Kidney (tissue), 14 donors: ENCODE data around the gene LZTFL1. TPM values are rescaled to one million over a fixed set of nuclear protein-coding genes. Genes with fewer than 3 reads are reported as not detected.

ENCODE experiments used
- DNase-seq, 5 donors: peaks; one replicate each; pipeline ENCODE4 v3.0.0-alpha.2; 2013 to 2020
- FAIRE-seq: peaks from 2 replicates; lab custom pipeline; 2012; peaks lifted over from hg19 to GRCh38; lab: Jason Lieb, UNC
- H3K27ac ChIP-seq, 2 donors: one replicate each; pipeline ENCODE4 v1.7.0; 2013; ENCODE audit warnings: low read depth in 2 of 2, low read length in 2 of 2, inconsistent platforms in 1 of 2
- H3K27me3 ChIP-seq: one replicate; pipeline ENCODE4 v1.7.1; 2013; ENCODE audit warnings: low read length, inconsistent platforms; ENCODE audit not compliant: control insufficient read depth, insufficient read depth
- H3K36me3 ChIP-seq, 3 donors: one replicate each; pipeline versions ENCODE4 v1.7.0 to v1.7.1; 2013; ENCODE audit warnings: low read length in 3 of 3, control low read depth in 1 of 3, inconsistent platforms in 1 of 3; ENCODE audit not compliant: insufficient read depth in 3 of 3, control insufficient read depth in 2 of 3
- H3K4me1 ChIP-seq, 3 donors: one replicate each; pipeline versions ENCODE4 v1.7.0 to v1.7.1; 2013; ENCODE audit warnings: low read length in 3 of 3, inconsistent platforms in 1 of 3, low read depth in 1 of 3; ENCODE audit not compliant: control insufficient read depth in 2 of 3, insufficient read depth in 2 of 3
- H3K4me3 ChIP-seq, 3 donors: one replicate each; pipeline versions ENCODE4 v1.7.0 to v1.8.1; 2013; ENCODE audit warnings: low read length in 3 of 3, control low read depth in 1 of 3, inconsistent platforms in 1 of 3
- H3K9ac ChIP-seq, 3 donors: one replicate each; pipeline versions ENCODE4 v1.7.0 to v1.7.1; 2013; ENCODE audit warnings: low read length in 3 of 3, control low read depth in 1 of 3, inconsistent platforms in 1 of 3
- H3K9me3 ChIP-seq, 3 donors: one replicate each; pipeline versions ENCODE4 v1.7.0 to v1.7.1; 2013; ENCODE audit warnings: low read length in 3 of 3, control low read depth in 1 of 3, inconsistent platforms in 1 of 3; ENCODE audit not compliant: control insufficient read depth in 2 of 3, insufficient read depth in 1 of 3
- CTCF ChIP-seq: IDR thresholded peaks from 3 replicates; pipeline ENCODE4 v1.5.1; 2012; ENCODE audit warnings: mild to moderate bottlenecking, moderate library complexity, borderline replicate concordance; ENCODE audit not compliant: insufficient read depth; ENCODE audit errors: extremely low read depth
- intact Hi-C: fragments of 100-400 bp; cut with DNase I; formaldehyde crosslinking; loops from one replicate; pipeline ENCODE4 v1.11.1; 2022
- polyA plus RNA-seq: library from polyadenylated mRNA; stranded (reverse); fragments of 350-450 nt; fragmentation: Illumina TruSeq; extraction: RNeasy Lipid Tissue Mini Kit (QIAGEN cat#74804); gene quantifications from one replicate; pipeline ENCODE4 v1.2.3, GENCODE V29; 2014; ENCODE audit warnings: low read depth, low replicate concordance; ENCODE audit not compliant: insufficient read depth
- total RNA-seq: library from RNA; stranded (reverse); fragmentation: NEBNext Ultra II Directional; extraction: Animal tissue kit (Norgen Biotek cat#: 25700); gene quantifications from one replicate; pipeline ENCODE4 v1.2.1, GENCODE V29; 2021
- donor health status: control.
- donor health status: control.
- donor health status: control.
- donor health status: control.
- donor health status: control.
- donor health status: DM: yes; HTN: yes; CAD: no.
- donor health status: Normal renal cell carcinoma (clear cell type).

Gene LZTFL1
- total and polyA plus RNA-seq, 2 donors from 2014 or later, result 13.9 to 30.9 TPM

GRCh38 chr3:45868650-45869049 lies 26.7 kb upstream of the LZTFL1 start:
- H3K36me3 ChIP-seq, result no peaks in the 10 kb centered on the region
- no peak overlapping the region for H3K27ac ChIP-seq
- H3K27me3 ChIP-seq, result no peaks in the 10 kb centered on the region
- H3K9me3 ChIP-seq, result no peaks in the 10 kb centered on the region
- H3K9ac ChIP-seq, result no peak overlapping the region
- H3K4me3 ChIP-seq, result no peak overlapping the region
- FAIRE-seq, result no peak
- no peaks in the 10 kb centered on the region for H3K4me1 ChIP-seq
- no peak for TF ChIP-seq CTCF
- DNase-seq, result no peak
- intact Hi-C loops, result no loop called here

- Histone ChIP-seq H3K27ac (no peak overlapping the region), H3K36me3 (no peaks in the 10 kb centered on the region), H3K4me3 (no peak overlapping the region), H3K27me3 (no peaks in the 10 kb centered on the region), H3K9ac (no peak overlapping the region), H3K4me1 (no peaks in the 10 kb centered on the region), H3K9me3 (no peaks in the 10 kb centered on the region)
- intact Hi-C loops, result no loop called here
- TF ChIP-seq CTCF, result no peak
- no peak for DNase-seq
- no peak for FAIRE-seq
Measured at GRCh38 chr3:45868213-45868612, 26.3 kb upstream of the LZTFL1 start.

DNA sequence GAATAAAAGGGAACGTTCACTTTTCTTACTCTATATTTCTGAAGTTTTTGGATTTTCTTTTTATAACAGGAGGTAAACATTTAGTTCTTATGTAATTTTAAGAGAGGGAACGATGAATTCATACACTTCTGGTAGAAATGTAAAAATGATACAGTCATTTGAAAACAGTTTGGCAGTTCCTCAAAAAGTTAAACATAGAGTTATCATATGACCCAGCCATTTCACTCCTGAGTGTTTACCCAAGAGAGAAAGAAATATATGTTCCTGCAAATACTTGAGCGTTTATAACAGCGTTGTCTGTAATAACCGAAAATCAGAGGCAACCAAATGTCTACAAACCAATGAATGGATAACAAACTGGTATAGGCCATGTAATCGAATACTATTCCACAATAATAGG lies 23.6 kb upstream of the LZTFL1 start:
- Histone ChIP-seq H3K27me3 (no peaks in the 10 kb centered on the region), H3K36me3 (no peaks in the 10 kb centered on the region), H3K4me3 (no peak overlapping the region), H3K4me1 (no peaks in the 10 kb centered on the region), H3K9ac (no peak overlapping the region), H3K9me3 (no peaks in the 10 kb centered on the region), H3K27ac (no peak overlapping the region)
- intact Hi-C loops, result no loop called here
- no peak for FAIRE-seq
- no peak for TF ChIP-seq CTCF
- no peak for DNase-seq

DNA sequence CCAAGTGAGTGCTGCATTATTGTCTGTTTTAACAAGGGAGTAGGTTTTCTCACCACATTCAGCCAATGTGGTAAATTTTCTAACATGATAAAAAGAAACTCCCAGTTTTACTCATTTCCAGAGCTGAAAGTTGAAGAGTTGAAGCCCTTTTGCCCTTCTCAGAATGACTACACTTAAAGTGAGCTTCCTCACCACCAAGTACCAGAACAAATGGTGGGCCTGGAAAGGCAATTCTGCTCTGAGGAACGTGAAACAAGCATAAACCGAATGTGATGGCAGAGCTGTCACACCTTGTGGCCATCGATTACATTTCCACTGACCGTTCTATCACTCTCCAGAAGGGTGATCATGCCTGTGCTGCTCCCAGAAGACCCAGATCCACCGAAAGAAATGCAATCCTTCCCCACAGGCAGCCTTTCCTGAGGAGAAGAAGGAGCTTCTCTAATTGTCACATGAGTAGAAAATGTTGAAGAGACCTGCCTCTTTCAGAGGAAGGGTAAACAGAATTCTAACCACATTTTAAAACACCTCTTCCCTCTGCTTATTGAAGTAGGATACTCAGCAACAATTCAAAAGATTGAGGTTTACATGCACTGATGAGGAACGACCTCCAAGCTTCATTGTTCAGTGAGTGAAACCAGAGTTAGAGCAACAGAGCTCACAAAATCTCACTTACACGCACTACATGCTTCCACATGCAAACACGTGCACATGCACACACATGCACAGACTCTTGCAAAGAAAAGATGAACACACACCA lies 23.0 kb upstream of the LZTFL1 start:
- no peaks in the 10 kb centered on the region for H3K36me3 ChIP-seq
- H3K4me3 ChIP-seq, result no peak overlapping the region
- H3K27me3 ChIP-seq, result no peaks in the 10 kb centered on the region
- DNase-seq (no peak), FAIRE-seq (no peak)
- no peak for TF ChIP-seq CTCF
- intact Hi-C loops, result no loop called here
- H3K4me1 ChIP-seq, result no peaks in the 10 kb centered on the region
- H3K9ac ChIP-seq, result no peak overlapping the region
- no peaks in the 10 kb centered on the region for H3K9me3 ChIP-seq
- no peak overlapping the region for H3K27ac ChIP-seq
